WTC11 (cell line): ENCODE results near the gene LIN9. TPM values are rescaled to one million over a fixed set of nuclear protein-coding genes. Genes with fewer than 3 reads are reported as not detected.

Experiments
- ATAC-seq: fragments of 200-7000 bp; cut with Tn5 transposase; 2 replicates; pipeline ENCODE4 v1.10.0; 2021; ENCODE audit warnings: mild to moderate bottlenecking, moderate library complexity
- Bru-seq: library from RNA; stranded (reverse); fragments of 400-500 nt; gene quantifications from one replicate; lab custom pipeline; 2021; lab: Mats Ljungman, UMichigan
- CTCF ChIA-PET: fragments of 300-600 bp; sonication (Branson Sonifier 250); formaldehyde crosslinking; loops from one replicate; lab custom pipeline; 2021; ENCODE audit warnings: antibody characterized with exemption; lab: Charles Lee
- POLR2A ChIA-PET: fragments of 350-600 bp; sonication (Branson Sonifier 250); formaldehyde crosslinking; loops from one replicate; lab custom pipeline; 2021; ENCODE audit warnings: antibody characterized with exemption; lab: Charles Lee
- DNase-seq: peaks from one replicate; pipeline ENCODE4 v3.0.0; 2021; ENCODE audit warnings: low spot score
- H3K27ac Mint-ChIP-seq: 2 replicates; pipeline ENCODE4 v1.8.0; 2021; ENCODE audit warnings: mixed read lengths
- H3K27me3 Mint-ChIP-seq: 2 replicates; pipeline ENCODE4 v1.8.0; 2021; ENCODE audit warnings: low read depth, mild to moderate bottlenecking, moderate library complexity, mixed read lengths
- H3K36me3 Mint-ChIP-seq: 2 replicates; pipeline ENCODE4 v1.8.0; 2021; ENCODE audit warnings: mixed read lengths
- H3K4me1 Mint-ChIP-seq: 2 replicates; pipeline ENCODE4 v1.8.0; 2022; ENCODE audit warnings: mixed read lengths
- H3K4me3 Mint-ChIP-seq: 2 replicates; pipeline ENCODE4 v1.8.0; 2021; ENCODE audit warnings: mild to moderate bottlenecking, moderate library complexity, mixed read lengths
- H3K9me3 Mint-ChIP-seq: 2 replicates; pipeline ENCODE4 v1.8.0; 2021; ENCODE audit warnings: mixed read lengths
- ARID4B ChIP-seq: sonication (generic); formaldehyde crosslinking; IDR thresholded peaks from 2 replicates; pipeline ENCODE4 v1.8.0; 2023; ENCODE audit warnings: missing genetic modification reagents, mild to moderate bottlenecking, borderline replicate concordance
- CREM ChIP-seq: sonication (generic); formaldehyde crosslinking; IDR thresholded peaks from 2 replicates; pipeline ENCODE4 v1.8.1; 2022; ENCODE audit warnings: mild to moderate bottlenecking, missing genetic modification reagents, moderate library complexity
- E2F5 ChIP-seq: sonication (generic); formaldehyde crosslinking; IDR thresholded peaks from 2 replicates; pipeline ENCODE4 v1.8.1; 2022; ENCODE audit warnings: mild to moderate bottlenecking, moderate library complexity, missing genetic modification reagents
- ELF4 ChIP-seq: sonication (generic); formaldehyde crosslinking; IDR thresholded peaks from 2 replicates; pipeline ENCODE4 v1.8.1; 2022; ENCODE audit warnings: low read depth, mild to moderate bottlenecking, moderate library complexity, missing genetic modification reagents
- EMX1 ChIP-seq: fragments of 250-450 bp; sonication (Bioruptor Pico); IDR thresholded peaks from 2 replicates; pipeline ENCODE4 v1.8.0; 2021; ENCODE audit warnings: mild to moderate bottlenecking
- ETV6 ChIP-seq: sonication (generic); formaldehyde crosslinking; IDR thresholded peaks from 2 replicates; pipeline ENCODE4 v1.8.1; 2022; ENCODE audit warnings: mild to moderate bottlenecking, missing genetic modification reagents
- FOXJ3 ChIP-seq: sonication (generic); formaldehyde crosslinking; IDR thresholded peaks from 2 replicates; pipeline ENCODE4 v1.9.0; 2021; ENCODE audit warnings: missing genetic modification reagents, mild to moderate bottlenecking, borderline replicate concordance
- FOXK1 ChIP-seq: sonication (generic); formaldehyde crosslinking; IDR thresholded peaks from 2 replicates; pipeline ENCODE4 v1.8.0; 2022; ENCODE audit warnings: mild to moderate bottlenecking, moderate library complexity, missing genetic modification reagents
- GABPB1 ChIP-seq: sonication (generic); formaldehyde crosslinking; IDR thresholded peaks from 2 replicates; pipeline ENCODE4 v1.8.1; 2023; ENCODE audit warnings: mild to moderate bottlenecking, missing genetic modification reagents
- GRHL2 ChIP-seq: fragments of 250-450 bp; sonication (Bioruptor Pico); IDR thresholded peaks from 2 replicates; pipeline ENCODE4 v1.8.0; 2022; ENCODE audit warnings: mild to moderate bottlenecking, moderate library complexity; ENCODE audit not compliant: insufficient replicate concordance, severe bottlenecking
- HMGXB4 ChIP-seq: sonication (generic); formaldehyde crosslinking; IDR thresholded peaks from 2 replicates; pipeline ENCODE4 v1.8.1; 2023; ENCODE audit warnings: mild to moderate bottlenecking, moderate library complexity, missing genetic modification reagents
- IRF1 ChIP-seq: sonication (generic); formaldehyde crosslinking; IDR thresholded peaks from 2 replicates; pipeline ENCODE4 v1.8.0; 2023; ENCODE audit warnings: missing genetic modification reagents
- KAT7 ChIP-seq: sonication (generic); formaldehyde crosslinking; IDR thresholded peaks from 2 replicates; pipeline ENCODE4 v1.8.1; 2023; ENCODE audit warnings: missing genetic modification reagents, mild to moderate bottlenecking, borderline replicate concordance
- NFE2L1 ChIP-seq: sonication (generic); formaldehyde crosslinking; IDR thresholded peaks from 2 replicates; pipeline ENCODE4 v1.8.1; 2023; ENCODE audit warnings: missing genetic modification reagents
- NR1H2 ChIP-seq: sonication (generic); formaldehyde crosslinking; IDR thresholded peaks from 2 replicates; pipeline ENCODE4 v1.9.0; 2021; ENCODE audit warnings: mild to moderate bottlenecking, moderate library complexity, missing genetic modification reagents
- SOX15 ChIP-seq: fragments of 250-450 bp; sonication (Bioruptor Pico); IDR thresholded peaks from 2 replicates; pipeline ENCODE4 v1.9.0; 2021; ENCODE audit warnings: mild to moderate bottlenecking
- SP1 ChIP-seq: sonication (generic); formaldehyde crosslinking; conservative IDR thresholded peaks from 2 replicates; pipeline ENCODE4 v1.8.1; 2022; ENCODE audit warnings: missing genetic modification reagents
- TEAD1 ChIP-seq: sonication (generic); formaldehyde crosslinking; IDR thresholded peaks from 2 replicates; pipeline ENCODE4 v1.8.0; 2022; ENCODE audit warnings: mild to moderate bottlenecking, missing genetic modification reagents
- ZMAT4 ChIP-seq: fragments of 250-450 bp; sonication (Bioruptor Pico); IDR thresholded peaks from 2 replicates; pipeline ENCODE4 v1.9.0; 2021; ENCODE audit warnings: mild to moderate bottlenecking
- ZNF121 ChIP-seq: sonication (generic); formaldehyde crosslinking; IDR thresholded peaks from 2 replicates; pipeline ENCODE4 v1.8.0; 2023; ENCODE audit warnings: missing genetic modification reagents
- ZNF138 ChIP-seq: sonication (generic); formaldehyde crosslinking; conservative IDR thresholded peaks from 2 replicates; pipeline ENCODE4 v1.8.1; 2022; ENCODE audit warnings: mild to moderate bottlenecking, moderate library complexity, missing genetic modification reagents
- ZNF232 ChIP-seq: sonication (generic); formaldehyde crosslinking; IDR thresholded peaks from 2 replicates; pipeline ENCODE4 v1.8.0; 2022; ENCODE audit warnings: mild to moderate bottlenecking, missing genetic modification reagents
- ZNF671 ChIP-seq: fragments of 250-450 bp; sonication (Bioruptor Pico); IDR thresholded peaks from 2 replicates; pipeline ENCODE4 v1.8.0; 2021; ENCODE audit warnings: mild to moderate bottlenecking
- long read RNA-seq, 3 experiments: library from RNA in 1 of 3; library from capped mRNA in 1 of 3; library from polyadenylated mRNA in 1 of 3; unstranded in 2 of 3; stranded (forward) in 1 of 3; transcript quantifications; one replicate each; pipeline ENCODE4 v2.0.0, GENCODE V29; 2021
- total RNA-seq: library from RNA; stranded (reverse); gene quantifications from 3 replicates; pipeline ENCODE4 v1.2.3, GENCODE V29; 2021

LIN9 gene
- total RNA-seq = 10.4 to 15.7 TPM (median 10.7 TPM) in 3 replicates
- Bru-seq, nascent RNA = percentile 77 among the genes with signal in this experiment
- long read RNA-seq, experiment 1, transcript LIN9-201 (15 exons, 3,567 nt) = major isoform, 38 of 81 reads
- long read RNA-seq, experiment 1, transcript LIN9-204 (14 exons, 2,909 nt) = minor isoform, 6 of 81 reads
- long read RNA-seq, experiment 1, partial matches to known transcripts = 15 of 81 reads
- long read RNA-seq, experiment 1, other reads (novel, unspliced or antisense) = 22 of 81 reads
- long read RNA-seq, experiment 2, transcript LIN9-201 (15 exons, 3,567 nt) = major isoform, 5 of 22 reads
- long read RNA-seq, experiment 2, partial matches to known transcripts = 10 of 22 reads
- long read RNA-seq, experiment 2, other reads (novel, unspliced or antisense) = 5 of 22 reads
- long read RNA-seq, experiment 3, transcript LIN9-201 (15 exons, 3,567 nt) = major isoform, 6 of 30 reads
- long read RNA-seq, experiment 3, partial matches to known transcripts = 9 of 30 reads
- long read RNA-seq, experiment 3, other reads (novel, unspliced or antisense) = 12 of 30 reads

GRCh38 chr1:226308723-226309397, at the start of gene LIN9:
Gene LIN9, minus strand, starts transcription at chr1:226309164. Its CDS starts 25 bp downstream, at chr1:226309139.
- Mint-ChIP-seq H3K27ac (peak within 1 kb of the TSS; percentile 72), H3K4me3 (peak within 1 kb of the TSS; percentile 84), H3K9me3 (no peaks in the 10 kb centered on the region), H3K36me3 (no peaks in the 10 kb centered on the region), H3K27me3 (peaks cover 22% of the 10 kb centered on the region), H3K4me1 (peaks cover 39% of the 10 kb centered on the region)
- TF ChIP-seq KAT7 (peak; percentile 29; the same call in 1 of the 2 replicates), IRF1 (CRISPR knock-in tag) (peak; percentile 78; the same call in 1 of the 2 replicates), GABPB1 (CRISPR knock-in tag) (peak; percentile 90), CREM (CRISPR knock-in tag) (peak; percentile 46; the same call in 1 of the 2 replicates), TEAD1 (CRISPR knock-in tag) (0 out of 2 replicates have a peak, but pooled peaks have one; percentile 20), ETV6 (CRISPR knock-in tag) (peak; percentile 57), ZMAT4 (CRISPR knock-in tag) (0 out of 2 replicates have a peak, but pooled peaks have one; percentile 27), ZNF138 (CRISPR knock-in tag) (no peak), ZNF232 (CRISPR knock-in tag) (peak; percentile 81; the same call in 1 of the 2 replicates), ELF4 (no peak), HMGXB4 (CRISPR knock-in tag) (peak; percentile 54; the same call in 1 of the 2 replicates), ZNF121 (CRISPR knock-in tag) (no peak), NR1H2 (CRISPR knock-in tag) (no peak), SP1 (CRISPR knock-in tag) (peak; percentile 25; the same call in 1 of the 2 replicates), FOXK1 (peak; percentile 30; the same call in 1 of the 2 replicates), ARID4B (CRISPR knock-in tag) (no peak), GRHL2 (CRISPR knock-in tag) (no peak), SOX15 (CRISPR knock-in tag) (no peak), FOXJ3 (CRISPR knock-in tag) (no peak), NFE2L1 (CRISPR knock-in tag) (peak; percentile 63; the same call in 1 of the 2 replicates), E2F5 (CRISPR knock-in tag) (peak; percentile 46; the same call in 1 of the 2 replicates), EMX1 (CRISPR knock-in tag) (no peak), ZNF671 (no peak)
- ATAC-seq (peak; percentile 77), DNase-seq (peak; percentile 95)
- ChIA-PET CTCF (interaction anchor here (0.9 to 3.2 kb wide), 11 partner anchors 24 to 300 kb away, joined by 3 to 19 read pairs (median 4); no protein-coding TSS in a partner anchor), POLR2A (interaction anchor here (0.5 to 1.2 kb wide), 8 partner anchors 9 to 1849 kb away, joined by 3 to 4 read pairs (median 3); partner anchors contain the start of gene PARP1)
